Breast epithelium (tissue), 3 donors: Measurements from ENCODE around the gene CIPC.

Experiments used
- CTCF ChIP-seq, 3 donors: fragments of 450-650 bp; IDR thresholded peaks; one replicate each; pipeline ENCODE4 v1.5.1; 2016 to 2017; ENCODE audit warnings: antibody characterized with exemption in 3 of 3, mild to moderate bottlenecking in 3 of 3, moderate library complexity in 3 of 3
- POLR2A ChIP-seq: fragments of 450-650 bp; IDR thresholded peaks from one replicate; pipeline ENCODE4 v1.6.1; 2016; ENCODE audit warnings: antibody characterized with exemption, mild to moderate bottlenecking, moderate library complexity
- POLR2AphosphoS5 ChIP-seq, 3 donors: sonication (generic); formaldehyde crosslinking; IDR thresholded peaks; one replicate each; pipeline ENCODE4 v1.6.1; 2017; ENCODE audit warnings: antibody characterized with exemption in 3 of 3

- no peak for TF ChIP-seq CTCF (IDR thresholded peaks at IDR 0.05)
- no peak for TF ChIP-seq POLR2A
- no peak for TF ChIP-seq POLR2AphosphoS5 (IDR thresholded peaks at IDR 0.05)
Observed at GRCh38 chr14:77148510-77149231, 50.6 kb downstream of the CIPC start.
